Gastroesophageal sphincter (tissue), 3 donors: ENCODE measurements around the gene ATM.

Experiments
- EP300 ChIP-seq: sonication (generic); formaldehyde crosslinking; IDR thresholded peaks from one replicate; pipeline ENCODE4 v1.6.1; 2017; ENCODE audit warnings: antibody characterized with exemption, mild to moderate bottlenecking
- POLR2A ChIP-seq, 2 donors: fragments of 450-650 bp; IDR thresholded peaks; one replicate each; pipeline ENCODE4 v1.6.1; 2017; ENCODE audit warnings: antibody characterized with exemption in 2 of 2, mild to moderate bottlenecking in 2 of 2, moderate library complexity in 1 of 2
- POLR2AphosphoS5 ChIP-seq: sonication (generic); formaldehyde crosslinking; IDR thresholded peaks from one replicate; pipeline ENCODE4 v1.6.1; 2017; ENCODE audit warnings: antibody characterized with exemption
- TF ChIP-seq, protein P1 (sequence below), 4 experiments: fragments of 200-600 bp in 2 of 4; fragments of 450-650 bp in 2 of 4; sonication (generic) in 1 of 4; IDR thresholded peaks; one replicate each; pipeline ENCODE4 v1.5.1; 2017 to 2019; ENCODE audit warnings: antibody characterized with exemption in 4 of 4, mild to moderate bottlenecking in 2 of 4, moderate library complexity in 2 of 4

DNA sequence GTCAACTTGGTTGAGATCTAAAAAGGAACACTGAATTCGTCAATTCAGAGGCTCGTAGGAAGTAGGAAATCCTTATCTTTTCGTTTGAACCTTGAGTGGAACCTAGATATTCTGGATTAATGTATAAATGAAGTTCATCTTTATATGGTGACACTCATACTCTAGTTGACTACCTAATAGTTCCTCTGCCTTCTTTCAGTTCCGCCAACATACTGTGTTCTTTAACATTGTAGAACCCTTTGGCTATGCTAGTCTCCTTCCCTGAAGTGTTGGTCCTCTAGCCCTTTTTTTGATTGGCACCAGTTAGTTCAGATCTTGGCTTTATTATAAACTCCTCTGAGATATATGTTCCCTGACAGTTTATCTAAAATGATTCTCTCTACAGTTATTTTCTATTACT lies 1.5 kb downstream of the ATM start:
- TF ChIP-seq, protein P1, sequence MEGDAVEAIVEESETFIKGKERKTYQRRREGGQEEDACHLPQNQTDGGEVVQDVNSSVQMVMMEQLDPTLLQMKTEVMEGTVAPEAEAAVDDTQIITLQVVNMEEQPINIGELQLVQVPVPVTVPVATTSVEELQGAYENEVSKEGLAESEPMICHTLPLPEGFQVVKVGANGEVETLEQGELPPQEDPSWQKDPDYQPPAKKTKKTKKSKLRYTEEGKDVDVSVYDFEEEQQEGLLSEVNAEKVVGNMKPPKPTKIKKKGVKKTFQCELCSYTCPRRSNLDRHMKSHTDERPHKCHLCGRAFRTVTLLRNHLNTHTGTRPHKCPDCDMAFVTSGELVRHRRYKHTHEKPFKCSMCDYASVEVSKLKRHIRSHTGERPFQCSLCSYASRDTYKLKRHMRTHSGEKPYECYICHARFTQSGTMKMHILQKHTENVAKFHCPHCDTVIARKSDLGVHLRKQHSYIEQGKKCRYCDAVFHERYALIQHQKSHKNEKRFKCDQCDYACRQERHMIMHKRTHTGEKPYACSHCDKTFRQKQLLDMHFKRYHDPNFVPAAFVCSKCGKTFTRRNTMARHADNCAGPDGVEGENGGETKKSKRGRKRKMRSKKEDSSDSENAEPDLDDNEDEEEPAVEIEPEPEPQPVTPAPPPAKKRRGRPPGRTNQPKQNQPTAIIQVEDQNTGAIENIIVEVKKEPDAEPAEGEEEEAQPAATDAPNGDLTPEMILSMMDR (IDR thresholded peaks at IDR 0.05), result no peak
- TF ChIP-seq POLR2A (IDR thresholded peaks at IDR 0.05) (no peak), POLR2AphosphoS5 (no peak), EP300 (no peak)
